ENCODE data around the gene TUBGCP4.

DNA sequence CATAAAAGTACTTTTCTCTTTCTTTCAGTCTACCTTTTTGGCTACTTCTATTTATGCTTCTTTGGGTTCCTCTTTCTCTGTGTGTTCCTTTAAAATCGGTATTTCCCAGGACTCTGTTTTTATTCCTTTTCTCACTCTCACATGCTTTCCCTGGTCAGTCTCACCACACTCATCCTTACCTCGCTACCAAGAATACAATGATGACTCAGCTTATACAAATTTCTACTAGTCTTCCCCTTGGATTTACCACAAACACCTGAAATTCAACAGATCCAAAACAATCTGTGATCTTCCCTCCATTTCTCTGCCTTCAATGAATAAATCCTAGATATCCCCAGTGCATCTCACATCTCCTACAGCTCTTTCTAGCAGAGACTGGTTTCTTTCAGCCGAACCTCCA is 52.9 kb downstream of the TUBGCP4 start:
- TF ChIP-seq, protein P1, sequence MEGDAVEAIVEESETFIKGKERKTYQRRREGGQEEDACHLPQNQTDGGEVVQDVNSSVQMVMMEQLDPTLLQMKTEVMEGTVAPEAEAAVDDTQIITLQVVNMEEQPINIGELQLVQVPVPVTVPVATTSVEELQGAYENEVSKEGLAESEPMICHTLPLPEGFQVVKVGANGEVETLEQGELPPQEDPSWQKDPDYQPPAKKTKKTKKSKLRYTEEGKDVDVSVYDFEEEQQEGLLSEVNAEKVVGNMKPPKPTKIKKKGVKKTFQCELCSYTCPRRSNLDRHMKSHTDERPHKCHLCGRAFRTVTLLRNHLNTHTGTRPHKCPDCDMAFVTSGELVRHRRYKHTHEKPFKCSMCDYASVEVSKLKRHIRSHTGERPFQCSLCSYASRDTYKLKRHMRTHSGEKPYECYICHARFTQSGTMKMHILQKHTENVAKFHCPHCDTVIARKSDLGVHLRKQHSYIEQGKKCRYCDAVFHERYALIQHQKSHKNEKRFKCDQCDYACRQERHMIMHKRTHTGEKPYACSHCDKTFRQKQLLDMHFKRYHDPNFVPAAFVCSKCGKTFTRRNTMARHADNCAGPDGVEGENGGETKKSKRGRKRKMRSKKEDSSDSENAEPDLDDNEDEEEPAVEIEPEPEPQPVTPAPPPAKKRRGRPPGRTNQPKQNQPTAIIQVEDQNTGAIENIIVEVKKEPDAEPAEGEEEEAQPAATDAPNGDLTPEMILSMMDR (IDR thresholded peaks at IDR 0.05): no peak
- no peak for TF ChIP-seq YY1 (IDR thresholded peaks at IDR 0.05; ENCODE audit: low read depth)
- no peak for TF ChIP-seq SIN3A (IDR thresholded peaks at IDR 0.05; ENCODE audit: borderline replicate concordance, low read depth, low read length)
- TF ChIP-seq, protein P2, sequence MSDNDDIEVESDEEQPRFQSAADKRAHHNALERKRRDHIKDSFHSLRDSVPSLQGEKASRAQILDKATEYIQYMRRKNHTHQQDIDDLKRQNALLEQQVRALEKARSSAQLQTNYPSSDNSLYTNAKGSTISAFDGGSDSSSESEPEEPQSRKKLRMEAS (IDR thresholded peaks at IDR 0.05; ENCODE audit: low read depth): no peak
- no peak for TF ChIP-seq MXI1 (IDR thresholded peaks at IDR 0.05; ENCODE audit: low read depth, low read length)
- no peak for TF ChIP-seq EP300 (IDR thresholded peaks at IDR 0.05; ENCODE audit: borderline replicate concordance in 1 of 2, low read depth in 1 of 2, low read length in 1 of 2)
- no peak for TF ChIP-seq FOSL2 (IDR thresholded peaks at IDR 0.05; ENCODE audit: borderline replicate concordance, low read depth)
